Measurements from ENCODE around the gene RAP1GAP. TPM values are rescaled to one million over a fixed set of nuclear protein-coding genes. Genes with fewer than 3 reads are reported as not detected.
A peak's percentile ranks its signal among the peaks of the same experiment; 100 is the strongest.

Gene RAP1GAP
- total and polyA plus RNA-seq, 2 of the 13 experiments (the other 11 are each of a cell fraction or from before 2014, with no cell fraction given), result 11.9 to 37.5 TPM

- TF ChIP-seq, protein P1, sequence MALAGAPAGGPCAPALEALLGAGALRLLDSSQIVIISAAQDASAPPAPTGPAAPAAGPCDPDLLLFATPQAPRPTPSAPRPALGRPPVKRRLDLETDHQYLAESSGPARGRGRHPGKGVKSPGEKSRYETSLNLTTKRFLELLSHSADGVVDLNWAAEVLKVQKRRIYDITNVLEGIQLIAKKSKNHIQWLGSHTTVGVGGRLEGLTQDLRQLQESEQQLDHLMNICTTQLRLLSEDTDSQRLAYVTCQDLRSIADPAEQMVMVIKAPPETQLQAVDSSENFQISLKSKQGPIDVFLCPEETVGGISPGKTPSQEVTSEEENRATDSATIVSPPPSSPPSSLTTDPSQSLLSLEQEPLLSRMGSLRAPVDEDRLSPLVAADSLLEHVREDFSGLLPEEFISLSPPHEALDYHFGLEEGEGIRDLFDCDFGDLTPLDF (CRISPR knock-in tag; IDR thresholded peaks at IDR 0.05), result peak; percentile 54; the same call in 1 of the 2 replicates
- TF ChIP-seq NR1H2 (CRISPR knock-in tag; IDR thresholded peaks at IDR 0.05; ENCODE audit: borderline replicate concordance, low read depth) (no peak), CBFB (CRISPR knock-in tag; IDR thresholded peaks at IDR 0.05) (peak; percentile 34; the same call in 1 of the 2 replicates), ZNF598 (CRISPR knock-in tag; IDR thresholded peaks at IDR 0.05; ENCODE audit: borderline replicate concordance) (no peak; the same call in 1 of the 2 replicates), ZNF646 (CRISPR knock-in tag; IDR thresholded peaks at IDR 0.05) (no peak), ZNF564 (CRISPR knock-in tag; IDR thresholded peaks at IDR 0.05) (peak; percentile 91; the same call in 1 of the 2 replicates), CREB3 (CRISPR knock-in tag; IDR thresholded peaks at IDR 0.05) (no peak), ERF (CRISPR knock-in tag; IDR thresholded peaks at IDR 0.05) (no peak; the same call in 1 of the 2 replicates), ZNF776 (CRISPR knock-in tag; IDR thresholded peaks at IDR 0.05) (no peak), ZNF143 (CRISPR knock-in tag; IDR thresholded peaks at IDR 0.05) (0 out of 2 replicates have a peak, but pooled peaks have one; percentile 8), BATF2 (CRISPR knock-in tag; IDR thresholded peaks at IDR 0.05) (no peak), ZNF775 (CRISPR knock-in tag; IDR thresholded peaks at IDR 0.05; ENCODE audit: borderline replicate concordance) (no peak)
- TF ChIP-seq, protein P2, sequence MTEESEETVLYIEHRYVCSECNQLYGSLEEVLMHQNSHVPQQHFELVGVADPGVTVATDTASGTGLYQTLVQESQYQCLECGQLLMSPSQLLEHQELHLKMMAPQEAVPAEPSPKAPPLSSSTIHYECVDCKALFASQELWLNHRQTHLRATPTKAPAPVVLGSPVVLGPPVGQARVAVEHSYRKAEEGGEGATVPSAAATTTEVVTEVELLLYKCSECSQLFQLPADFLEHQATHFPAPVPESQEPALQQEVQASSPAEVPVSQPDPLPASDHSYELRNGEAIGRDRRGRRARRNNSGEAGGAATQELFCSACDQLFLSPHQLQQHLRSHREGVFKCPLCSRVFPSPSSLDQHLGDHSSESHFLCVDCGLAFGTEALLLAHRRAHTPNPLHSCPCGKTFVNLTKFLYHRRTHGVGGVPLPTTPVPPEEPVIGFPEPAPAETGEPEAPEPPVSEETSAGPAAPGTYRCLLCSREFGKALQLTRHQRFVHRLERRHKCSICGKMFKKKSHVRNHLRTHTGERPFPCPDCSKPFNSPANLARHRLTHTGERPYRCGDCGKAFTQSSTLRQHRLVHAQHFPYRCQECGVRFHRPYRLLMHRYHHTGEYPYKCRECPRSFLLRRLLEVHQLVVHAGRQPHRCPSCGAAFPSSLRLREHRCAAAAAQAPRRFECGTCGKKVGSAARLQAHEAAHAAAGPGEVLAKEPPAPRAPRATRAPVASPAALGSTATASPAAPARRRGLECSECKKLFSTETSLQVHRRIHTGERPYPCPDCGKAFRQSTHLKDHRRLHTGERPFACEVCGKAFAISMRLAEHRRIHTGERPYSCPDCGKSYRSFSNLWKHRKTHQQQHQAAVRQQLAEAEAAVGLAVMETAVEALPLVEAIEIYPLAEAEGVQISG (CRISPR knock-in tag; IDR thresholded peaks at IDR 0.05), result peak; percentile 83
- TF ChIP-seq, protein P3, sequence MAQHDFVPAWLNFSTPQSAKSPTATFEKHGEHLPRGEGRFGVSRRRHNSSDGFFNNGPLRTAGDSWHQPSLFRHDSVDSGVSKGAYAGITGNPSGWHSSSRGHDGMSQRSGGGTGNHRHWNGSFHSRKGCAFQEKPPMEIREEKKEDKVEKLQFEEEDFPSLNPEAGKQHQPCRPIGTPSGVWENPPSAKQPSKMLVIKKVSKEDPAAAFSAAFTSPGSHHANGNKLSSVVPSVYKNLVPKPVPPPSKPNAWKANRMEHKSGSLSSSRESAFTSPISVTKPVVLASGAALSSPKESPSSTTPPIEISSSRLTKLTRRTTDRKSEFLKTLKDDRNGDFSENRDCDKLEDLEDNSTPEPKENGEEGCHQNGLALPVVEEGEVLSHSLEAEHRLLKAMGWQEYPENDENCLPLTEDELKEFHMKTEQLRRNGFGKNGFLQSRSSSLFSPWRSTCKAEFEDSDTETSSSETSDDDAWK (CRISPR knock-in tag; IDR thresholded peaks at IDR 0.05), result no peak
Observed at GRCh38 chr1:21669258-21670058, at the start of gene RAP1GAP (continued).

Data from HepG2 (cell line).